A549 treated with CORT108297 at 1 μM for 4 hours (cell line): Measurements from ENCODE around the gene USP17L17. TPM values are rescaled to one million over a fixed set of nuclear protein-coding genes. Genes with fewer than 3 reads are reported as not detected.

ENCODE experiments used
- total RNA-seq: library from RNA; stranded (reverse); fragments of 200-300 nt; extraction: Qiagen RNA extraction; gene quantifications from 5 replicates; pipeline ENCODE4 v1.2.3, GENCODE V29; 2022

The USP17L17 gene, protein sequence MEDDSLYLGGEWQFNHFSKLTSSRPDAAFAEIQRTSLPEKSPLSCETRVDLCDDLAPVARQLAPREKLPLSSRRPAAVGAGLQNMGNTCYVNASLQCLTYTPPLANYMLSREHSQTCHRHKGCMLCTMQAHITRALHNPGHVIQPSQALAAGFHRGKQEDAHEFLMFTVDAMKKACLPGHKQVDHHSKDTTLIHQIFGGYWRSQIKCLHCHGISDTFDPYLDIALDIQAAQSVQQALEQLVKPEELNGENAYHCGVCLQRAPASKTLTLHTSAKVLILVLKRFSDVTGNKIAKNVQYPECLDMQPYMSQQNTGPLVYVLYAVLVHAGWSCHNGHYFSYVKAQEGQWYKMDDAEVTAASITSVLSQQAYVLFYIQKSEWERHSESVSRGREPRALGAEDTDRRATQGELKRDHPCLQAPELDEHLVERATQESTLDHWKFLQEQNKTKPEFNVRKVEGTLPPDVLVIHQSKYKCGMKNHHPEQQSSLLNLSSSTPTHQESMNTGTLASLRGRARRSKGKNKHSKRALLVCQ
- total RNA-seq, result not detected in 5 replicates

GRCh38 chr4:9243579-9243978 lies at the start of gene USP17L17:
USP17L17 (plus strand) TSS chr4:9243879; CDS start chr4:9243879, 0 bp downstream.

DNA sequence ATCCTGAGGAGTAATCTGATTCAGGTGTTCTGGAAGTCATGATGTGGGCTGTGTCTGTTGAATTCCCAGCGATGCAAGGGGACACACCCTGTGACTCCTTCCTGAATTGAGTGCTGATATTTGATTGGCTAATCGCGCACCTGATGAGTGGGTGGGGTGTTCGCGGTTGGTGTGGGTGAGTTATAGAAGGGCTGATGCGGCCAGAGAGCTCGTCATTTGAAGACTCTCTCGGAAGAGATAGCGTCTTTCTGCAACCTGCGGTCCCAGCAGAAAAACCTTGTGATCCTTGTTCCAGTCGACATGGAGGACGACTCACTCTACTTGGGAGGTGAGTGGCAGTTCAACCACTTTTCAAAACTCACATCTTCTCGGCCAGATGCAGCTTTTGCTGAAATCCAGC lies 33.3 kb upstream of the USP17L17 start, which contains the start of gene USP17L10:
USP17L10 (plus strand) TSS at position 301 of the 400 bp plus-strand sequence; CDS start at position 301, 0 bp downstream.

DNA sequence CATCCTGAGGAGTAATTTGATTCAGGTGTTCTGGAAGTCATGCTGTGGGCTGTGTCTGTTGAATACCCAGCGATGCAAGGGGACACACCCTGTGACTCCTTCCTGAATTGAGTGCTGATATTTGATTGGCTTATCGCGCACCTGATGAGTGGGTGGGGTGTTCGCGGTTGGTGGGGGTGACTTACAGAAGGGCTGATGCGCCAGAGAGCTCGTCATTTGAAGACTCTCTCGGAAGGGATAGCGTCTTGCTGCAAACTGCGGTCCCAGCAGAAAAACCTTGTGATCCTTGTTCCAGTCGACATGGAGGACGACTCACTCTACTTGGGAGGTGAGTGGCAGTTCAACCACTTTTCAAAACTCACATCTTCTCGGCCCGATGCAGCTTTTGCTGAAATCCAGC lies 28.6 kb upstream of the USP17L17 start, which contains the start of gene USP17L11:
USP17L11 (plus strand) TSS at position 301 of the 400 bp plus-strand sequence; CDS start at position 301, 0 bp downstream.

GRCh38 chr4:9219852-9220251 lies 23.8 kb upstream of the USP17L17 start, which contains the start of gene USP17L12:
USP17L12 (plus strand) TSS chr4:9220152; CDS start chr4:9220152, 0 bp downstream.

DNA sequence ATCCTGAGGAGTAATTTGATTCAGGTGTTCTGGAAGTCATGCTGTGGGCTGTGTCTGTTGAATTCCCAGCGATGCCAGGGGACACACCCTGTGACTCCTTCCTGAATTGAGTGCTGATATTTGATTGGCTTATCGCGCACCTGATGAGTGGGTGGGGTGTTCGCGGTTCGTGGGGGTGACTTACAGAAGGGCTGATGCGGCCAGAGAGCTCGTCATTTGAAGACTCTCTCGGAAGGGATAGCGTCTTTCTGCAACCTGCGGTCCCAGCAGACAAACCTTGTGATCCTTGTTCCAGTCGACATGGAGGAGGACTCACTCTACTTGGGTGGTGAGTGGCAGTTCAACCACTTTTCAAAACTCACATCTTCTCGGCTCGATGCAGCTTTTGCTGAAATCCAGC lies 19.1 kb upstream of the USP17L17 start, which contains the start of gene USP17L13:
USP17L13 (plus strand) TSS at position 301 of the 400 bp plus-strand sequence; CDS start at position 301, 0 bp downstream.

DNA sequence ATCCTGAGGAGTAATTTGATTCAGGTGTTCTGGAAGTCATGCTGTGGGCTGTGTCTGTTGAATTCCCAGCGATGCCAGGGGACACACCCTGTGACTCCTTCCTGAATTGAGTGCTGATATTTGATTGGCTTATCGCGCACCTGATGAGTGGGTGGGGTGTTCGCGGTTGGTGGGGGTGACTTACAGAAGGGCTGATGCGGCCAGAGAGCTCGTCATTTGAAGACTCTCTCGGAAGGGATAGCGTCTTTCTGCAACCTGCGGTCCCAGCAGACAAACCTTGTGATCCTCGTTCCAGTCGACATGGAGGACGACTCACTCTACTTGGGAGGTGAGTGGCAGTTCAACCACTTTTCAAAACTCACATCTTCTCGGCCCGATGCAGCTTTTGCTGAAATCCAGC lies 9.6 kb upstream of the USP17L17 start, which contains the start of gene USP17L15:
USP17L15 (plus strand) TSS at position 301 of the 400 bp plus-strand sequence; CDS start at position 301, 0 bp downstream.

GRCh38 chr4:9247953-9248680 lies 4.4 kb downstream of the USP17L17 start, which contains the start of gene USP17L18:
USP17L18 (plus strand) TSS chr4:9248630; CDS start chr4:9248630, 0 bp downstream.

GRCh38 chr4:9253078-9253477 lies 9.4 kb downstream of the USP17L17 start, which contains the start of gene USP17L19:
USP17L19 (plus strand) TSS chr4:9253378; CDS start chr4:9253378, 0 bp downstream.

DNA sequence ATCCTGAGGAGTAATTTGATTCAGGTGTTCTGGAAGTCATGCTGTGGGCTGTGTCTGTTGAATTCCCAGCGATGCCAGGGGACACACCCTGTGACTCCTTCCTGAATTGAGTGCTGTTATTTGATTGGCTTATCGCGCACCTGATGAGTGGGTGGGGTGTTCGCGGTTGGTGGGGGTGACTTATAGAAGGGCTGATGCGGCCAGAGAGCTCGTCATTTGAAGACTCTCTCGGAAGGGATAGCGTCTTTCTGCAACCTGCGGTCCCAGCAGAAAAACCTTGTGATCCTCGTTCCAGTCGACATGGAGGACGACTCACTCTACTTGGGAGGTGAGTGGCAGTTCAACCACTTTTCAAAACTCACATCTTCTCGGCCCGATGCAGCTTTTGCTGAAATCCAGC lies 14.1 kb downstream of the USP17L17 start, which contains the start of gene USP17L20:
USP17L20 (plus strand) TSS at position 301 of the 400 bp plus-strand sequence; CDS start at position 301, 0 bp downstream.

GRCh38 chr4:9262572-9262971 lies 18.9 kb downstream of the USP17L17 start, which contains the start of gene USP17L21:
USP17L21 (plus strand) TSS chr4:9262872; CDS start chr4:9262872, 0 bp downstream.

DNA sequence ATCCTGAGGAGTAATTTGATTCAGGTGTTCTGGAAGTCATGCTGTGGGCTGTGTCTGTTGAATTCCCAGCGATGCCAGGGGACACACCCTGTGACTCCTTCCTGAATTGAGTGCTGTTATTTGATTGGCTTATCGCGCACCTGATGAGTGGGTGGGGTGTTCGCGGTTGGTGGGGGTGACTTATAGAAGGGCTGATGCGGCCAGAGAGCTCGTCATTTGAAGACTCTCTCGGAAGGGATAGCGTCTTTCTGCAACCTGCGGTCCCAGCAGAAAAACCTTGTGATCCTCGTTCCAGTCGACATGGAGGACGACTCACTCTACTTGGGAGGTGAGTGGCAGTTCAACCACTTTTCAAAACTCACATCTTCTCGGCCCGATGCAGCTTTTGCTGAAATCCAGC lies 23.6 kb downstream of the USP17L17 start, which contains the start of gene USP17L22:
USP17L22 (plus strand) TSS at position 301 of the 400 bp plus-strand sequence; CDS start at position 301, 0 bp downstream.

Other genes with a start within 250 kb of the USP17L17 start
- not detected in 5 replicates for gene FAM90A26, start 73.5 kb upstream of the USP17L17 start, total RNA-seq
- gene USP17L10, start 33.2 kb upstream of the USP17L17 start, total RNA-seq, result not detected in 5 replicates
- gene USP17L11, start 28.5 kb upstream of the USP17L17 start, total RNA-seq, result not detected in 5 replicates
- gene USP17L12, start 23.7 kb upstream of the USP17L17 start, total RNA-seq, result not detected in 5 replicates
- gene USP17L13, start 19.0 kb upstream of the USP17L17 start, total RNA-seq, result not detected in 5 replicates
- gene USP17L15, start 9.5 kb upstream of the USP17L17 start, total RNA-seq, result not detected in 5 replicates
- gene USP17L18, start 4.8 kb downstream of the USP17L17 start, total RNA-seq, result not detected in 5 replicates
- not detected in 5 replicates for gene USP17L19, start 9.5 kb downstream of the USP17L17 start, total RNA-seq
- gene USP17L20, start 14.2 kb downstream of the USP17L17 start, total RNA-seq, result not detected in 5 replicates
- not detected in 5 replicates for gene USP17L21, start 19.0 kb downstream of the USP17L17 start, total RNA-seq
- gene USP17L22, start 23.7 kb downstream of the USP17L17 start, total RNA-seq, result not detected in 5 replicates
- not detected in 5 replicates for gene USP17L24, start 81.3 kb downstream of the USP17L17 start, total RNA-seq
- gene USP17L25, start 86.0 kb downstream of the USP17L17 start, total RNA-seq, result not detected in 5 replicates
- not detected in 5 replicates for gene USP17L26, start 90.8 kb downstream of the USP17L17 start, total RNA-seq
- gene USP17L5, start 95.5 kb downstream of the USP17L17 start, total RNA-seq, result not detected in 5 replicates
- not detected in 5 replicates for gene USP17L27, start 100.3 kb downstream of the USP17L17 start, total RNA-seq
- not detected in 5 replicates for gene USP17L28, start 105.0 kb downstream of the USP17L17 start, total RNA-seq
- gene USP17L29, start 109.8 kb downstream of the USP17L17 start, total RNA-seq, result not detected in 5 replicates
- not detected in 5 replicates for gene USP17L30, start 119.2 kb downstream of the USP17L17 start, total RNA-seq
- not detected in 5 replicates for gene DEFB131A, start 200.5 kb downstream of the USP17L17 start, total RNA-seq